Activated naive CD8-positive, alpha-beta T cell treated with anti-CD3 and anti-CD28 coated beads, Interleukin-2, amount 10 ng/mL, durations not matched to agents 7 days and 5 days (primary cell): ENCODE data around the gene ADPRHL1. TPM values are rescaled to one million over a fixed set of nuclear protein-coding genes. Genes with fewer than 3 reads are reported as not detected.
A peak's percentile ranks its signal among the peaks of the same experiment; 100 is the strongest.
"Not testable (repeated sequence)": the region's sequence is repeated elsewhere in the genome, so short reads cannot be mapped to it uniquely, and the experiment has no call there.

Experiments used
- ATAC-seq: fragments of 150-1000 bp; cut with Tn5 transposase; one replicate; pipeline ENCODE4 v1.10.0; 2021; ENCODE audit warnings: low read depth, moderate library complexity
- POLR2A ChIA-PET: fragments of 350-600 bp; sonication (Branson Sonifier 250); formaldehyde crosslinking; loops from one replicate; lab custom pipeline; 2021; ENCODE audit warnings: antibody characterized with exemption; lab: Charles Lee
- DNase-seq: peaks from one replicate; pipeline ENCODE4 v3.0.0; 2021
- H3K27ac Mint-ChIP-seq: one replicate; pipeline ENCODE4 v1.8.0; 2022; ENCODE audit warnings: mild to moderate bottlenecking, mixed read lengths
- H3K27me3 Mint-ChIP-seq: one replicate; pipeline ENCODE4 v1.8.0; 2022; ENCODE audit warnings: mild to moderate bottlenecking, moderate library complexity, mixed read lengths
- H3K36me3 Mint-ChIP-seq: one replicate; pipeline ENCODE4 v1.8.0; 2021; ENCODE audit warnings: mild to moderate bottlenecking, mixed read lengths
- H3K4me1 Mint-ChIP-seq: one replicate; pipeline ENCODE4 v1.8.0; 2021; ENCODE audit warnings: mixed read lengths
- H3K4me3 Mint-ChIP-seq: one replicate; pipeline ENCODE4 v1.8.0; 2022; ENCODE audit warnings: mild to moderate bottlenecking, moderate library complexity, mixed read lengths
- H3K9me3 Mint-ChIP-seq: one replicate; pipeline ENCODE4 v1.8.0; 2021; ENCODE audit warnings: mixed read lengths
- total RNA-seq, 2 experiments: library from RNA; stranded (reverse); gene quantifications; one replicate each; pipeline ENCODE4 v1.2.3, GENCODE V29; 2021

ADPRHL1 gene
- total RNA-seq, 2 experiments from 2014 or later: 0.82 to 1.0 TPM

DNA sequence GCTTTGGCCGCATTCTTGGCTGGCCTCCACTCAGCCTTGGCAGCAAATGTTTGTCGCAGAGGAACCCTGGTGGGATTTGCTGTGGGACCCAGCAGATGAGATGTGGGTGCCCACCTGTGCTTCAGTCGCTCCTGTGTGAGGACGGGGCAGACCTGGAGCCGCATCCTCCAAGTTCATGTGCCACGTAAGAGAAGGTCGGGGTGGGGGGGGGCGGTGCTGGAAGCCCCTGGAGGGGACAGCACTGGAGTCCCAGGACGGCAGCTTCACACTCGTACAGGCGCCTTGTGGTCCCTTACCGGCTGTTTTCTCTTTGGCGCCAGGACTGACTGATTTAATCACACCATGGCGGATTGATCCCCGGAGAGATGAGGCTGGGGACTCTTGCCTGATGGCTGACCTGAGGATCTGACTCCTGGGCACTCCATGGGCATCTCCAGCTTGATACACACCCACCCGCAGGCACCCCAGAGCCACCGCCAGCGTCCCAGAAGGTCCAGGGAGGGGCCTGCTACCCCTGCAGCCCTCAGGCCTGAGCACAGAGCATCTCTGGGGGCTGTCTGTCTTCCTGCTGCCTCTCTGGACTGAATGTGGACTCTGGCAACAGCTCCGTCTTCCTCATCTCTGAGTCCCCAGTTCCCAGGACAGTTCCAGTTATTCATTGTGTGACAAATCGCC is 79.3 kb downstream of the ADPRHL1 start:
- H3K4me1 Mint-ChIP-seq: no peaks in the 10 kb centered on the region

DNA sequence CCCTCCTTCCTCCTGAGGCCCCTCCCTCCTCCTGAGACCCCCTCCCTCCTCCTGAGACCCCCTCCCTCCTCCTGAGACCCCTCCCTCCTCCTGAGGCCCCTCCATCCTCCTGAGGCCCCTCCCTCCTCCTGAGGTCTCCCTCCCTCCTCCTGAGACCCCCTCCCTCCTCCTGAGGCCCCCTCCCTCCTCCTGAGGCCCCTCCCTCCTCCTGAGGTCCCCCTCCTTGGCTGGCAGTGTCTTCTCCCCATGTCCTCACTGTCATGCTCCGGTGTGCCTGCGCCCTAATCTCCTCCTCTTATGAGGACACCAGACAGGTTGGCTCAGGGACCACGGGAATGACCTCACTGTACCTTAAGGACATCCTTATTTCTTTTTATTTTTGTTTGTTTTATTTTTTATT is 81.6 kb downstream of the ADPRHL1 start:
- H3K9me3 Mint-ChIP-seq, H3K4me1 Mint-ChIP-seq, H3K27me3 Mint-ChIP-seq, H3K36me3 Mint-ChIP-seq, H3K4me3 Mint-ChIP-seq, H3K27ac Mint-ChIP-seq, DNase-seq, ATAC-seq, POLR2A ChIA-PET: not testable (repeated sequence)

More for the DNA sequence above, 79.3 kb downstream of the ADPRHL1 start:
- Mint-ChIP-seq H3K9me3 (no peaks in the 10 kb centered on the region), H3K27ac (no peak overlapping the region), H3K27me3 (no peaks in the 10 kb centered on the region), H3K4me3 (no peak overlapping the region), H3K36me3 (no peaks in the 10 kb centered on the region)
- ATAC-seq (no peak), DNase-seq (no peak)
- POLR2A ChIA-PET: no interaction called here

DNA sequence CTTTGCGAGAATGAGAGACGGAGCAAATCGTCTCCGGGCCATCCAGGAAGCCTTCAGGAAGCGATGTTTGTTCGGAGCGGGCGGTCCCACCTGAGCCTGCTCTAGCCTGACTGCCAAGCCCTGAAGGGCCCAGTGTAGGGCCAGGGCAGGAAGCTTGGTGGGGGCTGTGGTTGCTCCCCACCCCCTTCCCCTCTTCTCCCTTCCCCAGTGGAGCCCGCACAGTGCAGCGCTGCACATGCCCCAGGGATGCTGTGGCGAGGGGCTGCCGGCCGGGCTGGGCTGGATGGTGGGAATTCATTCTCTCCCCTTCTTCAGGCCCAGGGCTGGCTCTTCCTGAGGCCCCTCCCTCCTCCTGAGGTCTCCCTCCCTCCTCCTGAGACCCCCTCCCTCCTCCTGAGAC is 82.2 kb downstream of the ADPRHL1 start:
- Mint-ChIP-seq H3K36me3 (no peaks in the 10 kb centered on the region), H3K4me3 (no peak overlapping the region), H3K27me3 (no peaks in the 10 kb centered on the region), H3K4me1 (no peaks in the 10 kb centered on the region), H3K27ac (no peak overlapping the region), H3K9me3 (no peaks in the 10 kb centered on the region)
- ATAC-seq: peak; percentile 52
- POLR2A ChIA-PET: no interaction called here
- DNase-seq: no peak

DNA sequence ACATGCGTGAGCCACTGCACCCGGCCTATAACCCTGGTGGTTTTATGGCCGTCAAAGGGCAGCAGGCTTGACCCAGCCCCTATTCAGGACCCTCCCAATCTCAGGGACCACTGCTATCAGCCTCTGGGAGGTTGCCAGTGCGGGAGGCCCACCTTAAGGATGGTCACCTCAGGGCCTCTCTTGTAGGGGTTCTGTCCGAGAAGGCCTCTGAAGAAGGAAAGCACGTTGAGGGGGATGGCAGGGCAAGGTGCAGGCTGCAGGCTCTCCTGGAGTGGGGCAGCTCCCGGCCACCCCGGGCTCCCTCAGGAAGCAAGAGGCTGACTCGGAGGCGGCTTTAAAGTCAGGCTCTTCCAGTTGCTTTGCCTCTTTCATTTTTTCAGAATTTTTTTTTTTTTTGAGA is 83.4 kb downstream of the ADPRHL1 start:
- H3K9me3 Mint-ChIP-seq: no peaks in the 10 kb centered on the region
- no peaks in the 10 kb centered on the region for H3K4me1 Mint-ChIP-seq
- H3K4me3 Mint-ChIP-seq: no peak overlapping the region
- no peak for DNase-seq
- no peak overlapping the region for H3K27ac Mint-ChIP-seq
- H3K36me3 Mint-ChIP-seq: no peaks in the 10 kb centered on the region
- no peak for ATAC-seq
- peaks cover 7% of the 10 kb centered on the region for H3K27me3 Mint-ChIP-seq
- POLR2A ChIA-PET: no interaction called here

DNA sequence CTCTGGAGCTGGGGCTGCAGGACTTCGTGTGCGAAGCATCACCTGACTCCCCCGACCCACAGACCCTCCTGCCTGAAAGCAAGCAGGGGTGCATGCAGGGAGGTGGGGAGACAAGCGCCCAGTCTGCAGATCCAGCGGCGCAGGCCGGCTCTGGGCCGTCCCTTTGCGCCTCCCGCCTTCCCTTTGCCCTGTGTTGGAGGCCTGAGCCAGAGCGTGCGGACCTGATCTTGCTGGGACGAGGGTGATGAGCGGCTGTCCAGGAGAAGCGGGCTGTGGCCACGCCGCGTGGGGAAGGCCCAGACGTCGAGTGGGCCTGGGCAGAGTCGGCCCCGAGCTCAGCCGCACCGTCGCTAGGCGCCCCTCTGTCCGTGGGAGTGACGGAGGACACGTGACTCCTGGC is 84.1 kb downstream of the ADPRHL1 start:
- DNase-seq (no peak), ATAC-seq (no peak)
- Mint-ChIP-seq H3K27ac (no peak overlapping the region), H3K27me3 (peaks cover 7% of the 10 kb centered on the region), H3K9me3 (no peaks in the 10 kb centered on the region), H3K4me1 (no peaks in the 10 kb centered on the region), H3K36me3 (no peaks in the 10 kb centered on the region), H3K4me3 (no peak overlapping the region)
- POLR2A ChIA-PET: no interaction called here

DNA sequence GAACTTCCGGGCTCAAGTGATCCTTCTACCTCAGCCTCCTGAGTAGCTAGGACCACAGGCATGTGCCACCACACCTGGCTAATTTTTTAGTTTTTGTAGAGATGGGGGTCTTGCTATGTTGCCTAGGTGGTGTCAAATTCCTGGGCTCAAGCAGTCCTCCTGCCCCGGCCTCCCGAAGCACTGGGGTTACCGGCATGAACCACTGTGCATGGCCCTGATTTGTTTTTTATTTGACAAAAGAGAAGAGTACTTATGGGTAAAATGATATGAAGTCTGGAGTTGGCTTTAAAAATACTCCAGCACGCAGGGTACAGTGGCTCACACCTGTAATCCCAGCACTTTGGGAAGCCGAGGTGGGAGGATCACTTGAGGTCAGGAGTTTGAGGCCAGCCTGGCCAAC is 84.9 kb downstream of the ADPRHL1 start:
- POLR2A ChIA-PET, H3K27me3 Mint-ChIP-seq, DNase-seq, ATAC-seq, H3K27ac Mint-ChIP-seq, H3K4me1 Mint-ChIP-seq, H3K9me3 Mint-ChIP-seq, H3K4me3 Mint-ChIP-seq, H3K36me3 Mint-ChIP-seq: not testable (repeated sequence)

DNA sequence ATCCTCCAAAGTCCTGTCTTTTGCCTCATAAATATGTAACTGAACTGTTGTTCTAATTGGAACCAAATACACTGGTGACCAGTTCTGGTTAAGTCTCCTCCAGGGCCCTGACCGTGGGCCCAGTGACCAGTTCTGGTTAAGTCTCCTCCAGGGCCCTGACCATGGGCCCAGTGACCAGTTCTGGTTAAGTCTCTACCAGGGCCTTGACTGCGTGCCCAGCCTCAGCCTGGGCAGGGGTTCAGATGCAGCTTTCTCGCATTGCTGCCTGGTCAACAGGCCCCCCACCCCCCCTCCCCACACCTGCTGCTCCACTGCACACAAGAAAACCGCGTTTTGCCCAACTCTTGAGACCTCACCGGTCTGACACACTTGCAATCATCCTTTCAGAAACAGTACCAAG is 85.5 kb downstream of the ADPRHL1 start:
- H3K27me3 Mint-ChIP-seq: peaks cover 8% of the 10 kb centered on the region
- no peak for ATAC-seq
- H3K27ac Mint-ChIP-seq: no peak overlapping the region
- H3K36me3 Mint-ChIP-seq: no peaks in the 10 kb centered on the region
- no peaks in the 10 kb centered on the region for H3K4me1 Mint-ChIP-seq
- POLR2A ChIA-PET: no interaction called here
- no peaks in the 10 kb centered on the region for H3K9me3 Mint-ChIP-seq
- no peak overlapping the region for H3K4me3 Mint-ChIP-seq
- no peak for DNase-seq

DNA sequence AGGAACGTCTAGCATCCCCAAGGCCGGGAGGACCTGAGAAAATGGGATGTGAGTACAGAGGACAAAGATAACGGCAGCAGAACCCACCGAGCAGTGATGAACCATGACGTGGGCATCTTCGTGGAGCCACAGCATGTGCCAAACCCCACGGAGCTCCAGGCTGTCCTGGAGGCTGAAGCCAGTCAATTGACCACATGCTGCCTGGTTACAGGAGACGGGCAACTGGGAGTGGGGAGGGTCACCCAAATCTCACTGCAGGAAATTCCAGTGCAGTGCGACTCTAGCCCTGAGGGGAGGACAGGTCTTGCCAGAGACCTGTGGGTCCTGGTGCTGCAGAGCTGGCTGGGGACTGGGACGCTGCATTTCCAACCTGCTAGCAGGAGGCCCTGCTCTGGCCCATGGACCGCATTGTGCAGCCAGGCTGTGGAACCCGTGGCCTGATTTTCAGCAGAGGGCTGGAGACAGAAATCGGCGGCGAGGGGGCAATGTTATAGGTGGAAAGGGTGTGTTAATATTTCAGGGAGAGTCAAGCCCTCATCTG is 86.2 kb downstream of the ADPRHL1 start:
- ATAC-seq (no peak), DNase-seq (no peak)
- Mint-ChIP-seq H3K9me3 (no peaks in the 10 kb centered on the region), H3K4me1 (no peaks in the 10 kb centered on the region), H3K4me3 (no peak overlapping the region), H3K27ac (no peak overlapping the region), H3K36me3 (no peaks in the 10 kb centered on the region), H3K27me3 (peaks cover 15% of the 10 kb centered on the region)
- POLR2A ChIA-PET: no interaction called here

DNA sequence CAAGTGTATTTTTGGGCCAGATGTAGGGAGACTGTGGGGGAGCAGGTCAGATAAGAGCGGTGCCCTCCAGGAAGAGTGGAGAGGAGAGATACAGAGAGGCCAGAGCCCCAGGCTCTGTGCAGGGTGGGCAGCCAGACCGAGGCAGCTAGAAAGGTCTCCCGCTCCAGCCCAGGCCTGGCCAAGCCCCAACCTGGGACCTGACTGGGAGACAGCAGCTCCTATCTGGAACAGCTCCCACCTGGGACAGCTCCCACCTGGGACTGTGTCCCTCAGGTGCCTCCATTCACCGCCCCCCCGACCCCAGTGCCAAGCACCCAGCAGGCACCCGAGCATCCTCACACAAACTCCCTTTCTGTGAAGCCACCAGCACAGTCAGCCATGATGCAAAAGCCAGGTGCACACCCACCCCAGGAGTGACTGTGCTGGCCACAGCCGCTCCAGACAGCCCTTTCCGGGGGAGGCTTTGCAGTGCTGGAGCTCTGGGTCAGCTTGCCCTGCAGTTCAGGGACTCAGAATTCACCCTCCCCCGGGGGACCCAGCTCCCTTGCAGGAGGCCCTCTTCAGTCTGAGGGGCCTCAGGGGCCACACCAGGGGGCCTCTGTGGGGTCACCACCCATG is 87.2 kb downstream of the ADPRHL1 start:
- Mint-ChIP-seq H3K27me3 (peaks cover 25% of the 10 kb centered on the region), H3K4me1 (peaks cover 1% of the 10 kb centered on the region), H3K4me3 (no peak overlapping the region), H3K27ac (no peak overlapping the region), H3K36me3 (no peaks in the 10 kb centered on the region), H3K9me3 (no peaks in the 10 kb centered on the region)
- POLR2A ChIA-PET: no interaction called here
- DNase-seq (no peak), ATAC-seq (no peak)

DNA sequence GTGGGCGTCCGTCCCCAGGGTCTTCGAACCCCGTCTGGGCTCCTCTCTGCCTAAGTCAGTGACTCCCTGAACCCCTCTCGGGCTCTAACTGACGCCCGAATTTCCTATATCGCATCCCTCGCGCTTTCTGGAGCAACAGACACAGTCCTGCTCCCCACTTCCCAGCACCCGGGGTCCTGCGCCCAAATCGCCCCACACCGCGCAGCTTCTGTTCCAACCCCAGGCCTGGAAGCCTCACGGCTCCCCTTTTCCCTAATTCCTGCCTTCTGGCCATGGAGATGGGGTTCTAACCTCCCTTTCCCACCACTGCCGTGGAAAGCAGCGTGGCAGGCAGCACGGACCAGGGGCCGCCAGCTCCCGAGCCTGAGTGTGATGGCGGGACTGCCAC is 87.7 kb downstream of the ADPRHL1 start:
- POLR2A ChIA-PET: no interaction called here
- Mint-ChIP-seq H3K36me3 (no peaks in the 10 kb centered on the region), H3K4me3 (peak overlapping the region; percentile 10), H3K4me1 (peaks cover 1% of the 10 kb centered on the region), H3K27ac (no peak overlapping the region), H3K9me3 (no peaks in the 10 kb centered on the region), H3K27me3 (peaks cover 30% of the 10 kb centered on the region)
- no peak for DNase-seq
- ATAC-seq: no peak

DNA sequence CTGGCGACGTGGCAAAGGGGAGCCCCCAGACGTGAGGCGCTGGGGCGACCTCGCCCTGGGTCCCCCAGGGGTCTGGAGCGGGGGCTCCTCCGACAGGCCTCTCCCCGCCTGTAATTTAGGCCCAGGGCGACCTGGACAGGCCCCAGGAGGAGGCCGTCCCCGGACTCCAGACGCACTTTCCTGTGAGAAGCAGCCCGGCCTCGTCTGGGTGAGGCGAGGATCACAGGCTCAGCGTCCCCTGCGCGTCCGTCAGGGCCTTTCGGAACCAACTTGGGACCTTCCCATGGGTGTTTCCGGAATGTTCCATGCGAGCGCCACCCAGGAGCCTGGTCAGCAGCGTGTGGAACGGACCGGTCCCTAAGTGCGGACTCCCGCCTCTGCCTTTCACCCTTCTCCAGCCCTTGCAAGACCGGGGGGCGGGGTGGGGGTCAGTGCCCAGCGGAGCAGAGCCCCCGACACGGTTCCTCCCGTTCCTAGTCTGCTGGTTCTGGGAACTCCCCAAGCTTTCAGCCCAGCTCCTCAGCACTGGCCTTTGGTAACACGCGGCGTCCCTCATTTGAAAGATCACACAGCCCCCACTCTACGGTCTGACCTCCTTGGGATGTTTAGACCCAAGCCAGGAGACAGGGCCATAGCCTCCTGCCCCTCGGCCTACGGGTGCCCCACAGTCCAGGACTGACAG is 88.2 kb downstream of the ADPRHL1 start:
- no peak for ATAC-seq

DNA sequence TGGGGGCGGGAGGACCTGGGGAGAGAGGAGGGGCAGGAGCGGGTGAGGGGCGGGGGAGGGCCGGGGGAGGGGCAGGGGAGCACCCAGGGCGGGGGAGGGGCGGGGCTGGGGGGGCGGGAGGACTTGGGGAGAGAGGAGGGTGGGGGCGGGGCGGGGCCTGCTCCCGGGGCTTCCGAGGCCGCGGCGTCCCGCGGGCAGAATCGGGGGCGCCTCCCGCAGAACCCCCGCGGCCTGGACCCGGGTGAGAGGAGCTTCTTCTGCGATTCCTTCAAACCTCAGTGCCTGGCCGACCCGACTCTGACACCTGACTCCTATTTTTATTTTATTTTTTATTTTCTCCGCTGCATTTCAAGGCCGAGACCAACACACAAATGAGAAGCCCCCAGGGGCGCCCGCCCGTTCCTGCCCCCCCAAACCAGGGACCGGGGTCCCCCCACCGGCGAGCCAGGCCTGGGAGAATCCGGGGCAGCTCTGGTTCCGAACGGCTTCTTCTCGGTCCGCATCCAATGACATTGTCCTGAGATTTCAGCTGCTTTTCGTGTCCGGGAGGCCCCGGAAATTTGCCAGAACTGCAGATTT is 88.9 kb downstream of the ADPRHL1 start:
- peaks cover 1% of the 10 kb centered on the region for H3K4me1 Mint-ChIP-seq
- H3K36me3 Mint-ChIP-seq: no peaks in the 10 kb centered on the region
- ATAC-seq (no peak), DNase-seq (no peak)
- peaks cover 40% of the 10 kb centered on the region for H3K27me3 Mint-ChIP-seq
- POLR2A ChIA-PET: no interaction called here
- no peaks in the 10 kb centered on the region for H3K9me3 Mint-ChIP-seq
- no peak overlapping the region for H3K27ac Mint-ChIP-seq
- H3K4me3 Mint-ChIP-seq: no peak overlapping the region

More for the DNA sequence above, 88.2 kb downstream of the ADPRHL1 start:
- Mint-ChIP-seq H3K27me3 (peaks cover 35% of the 10 kb centered on the region), H3K9me3 (no peaks in the 10 kb centered on the region), H3K4me3 (peak overlapping the region; percentile 10), H3K36me3 (no peaks in the 10 kb centered on the region), H3K4me1 (peaks cover 1% of the 10 kb centered on the region), H3K27ac (no peak overlapping the region)
- POLR2A ChIA-PET: no interaction called here
- DNase-seq: no peak

DNA sequence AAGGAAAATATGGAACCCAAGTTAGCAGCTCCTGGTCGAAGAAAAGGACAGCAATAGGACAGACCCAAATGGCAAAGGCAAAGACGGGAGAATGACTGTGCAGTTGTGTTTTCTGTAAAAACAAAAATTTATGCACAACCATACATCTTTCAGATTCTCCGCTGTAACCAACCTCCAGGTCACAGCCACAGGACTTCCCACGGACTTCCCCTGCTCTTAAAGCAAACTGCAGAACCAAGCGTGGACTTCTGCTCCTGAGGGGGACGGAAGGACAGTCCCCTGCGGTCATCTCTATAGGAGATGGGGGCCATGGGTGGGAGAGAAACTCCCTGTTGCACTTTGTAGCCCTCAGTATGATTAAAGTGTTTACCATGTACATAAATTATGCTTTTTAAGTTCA is 91.9 kb downstream of the ADPRHL1 start:
- DNase-seq: no peak
- H3K4me3 Mint-ChIP-seq: no peak overlapping the region

More for the DNA sequence above, 91.9 kb downstream of the ADPRHL1 start:
- Mint-ChIP-seq H3K27ac (no peak overlapping the region), H3K4me1 (peaks cover 1% of the 10 kb centered on the region), H3K27me3 (peaks cover 43% of the 10 kb centered on the region), H3K36me3 (no peaks in the 10 kb centered on the region), H3K9me3 (no peaks in the 10 kb centered on the region)
- POLR2A ChIA-PET: interaction anchor here (0.7 kb wide), 1 partner anchor 8 kb away, joined by 3 read pairs; no protein-coding TSS in a partner anchor
- ATAC-seq: no peak
